ENCODE measurements around the gene OR2S2.

- TF ChIP-seq CTCF (IDR thresholded peaks at IDR 0.05) (no peak), EZH2phosphoT487 (IDR thresholded peaks at IDR 0.05) (no peak)
Measured at GRCh38 chr9:35939679-35940250, 18.2 kb downstream of the OR2S2 start.
